ENCODE results near the gene ADAT3.

The ADAT3 gene

DNA sequence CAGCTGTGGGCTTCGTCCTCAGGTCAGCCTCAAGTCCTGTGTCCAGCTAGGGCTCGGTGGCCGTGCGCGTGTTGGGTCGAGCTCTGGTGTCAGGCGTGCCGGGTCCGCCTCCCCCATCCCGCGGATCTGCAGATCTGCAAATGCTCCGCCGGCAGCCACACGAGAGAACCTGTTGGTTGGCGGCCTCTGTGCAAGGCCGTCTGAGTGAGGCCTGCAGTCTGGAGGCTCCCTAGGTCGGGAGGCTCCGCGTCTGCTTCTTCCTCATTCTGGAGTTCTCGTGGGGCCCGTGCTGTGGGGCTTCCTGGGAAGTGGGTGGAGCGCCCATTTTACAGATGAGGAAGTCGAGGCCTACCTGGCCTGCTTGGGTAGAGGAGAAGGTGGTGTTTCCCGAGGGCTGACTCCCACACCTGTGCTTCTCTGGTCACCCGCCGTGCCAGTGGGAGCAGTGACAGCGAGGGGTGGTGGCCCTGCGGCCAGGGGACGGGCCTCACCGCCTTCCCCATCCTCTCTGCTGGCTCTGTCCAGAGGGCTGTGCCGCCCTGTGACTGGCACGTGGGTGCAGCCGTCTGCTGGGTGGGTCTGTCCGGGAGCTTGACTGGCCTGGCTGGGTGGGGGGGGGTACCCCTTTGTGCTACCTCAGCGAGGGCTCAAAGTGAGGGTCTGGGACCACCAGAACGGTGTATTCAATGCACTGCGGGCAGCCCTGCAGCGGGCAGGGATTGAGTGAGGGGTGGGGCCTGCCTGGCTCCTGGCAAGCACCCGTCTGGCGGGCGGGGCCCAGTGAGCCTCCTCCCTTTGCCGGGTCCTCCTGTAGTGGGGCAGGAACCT, 39.1 kb downstream of the ADAT3 start:
- Mint-ChIP-seq H3K36me3 (ENCODE audit: low read depth) (peaks cover 6% of the 10 kb centered on the region), H3K27me3 (no peaks in the 10 kb centered on the region), H3K9me3 (no peaks in the 10 kb centered on the region), H3K4me1 (ENCODE audit: low read depth) (peaks cover 41% of the 10 kb centered on the region), H3K4me3 (no peak overlapping the region), H3K27ac (no peak overlapping the region)

DNA sequence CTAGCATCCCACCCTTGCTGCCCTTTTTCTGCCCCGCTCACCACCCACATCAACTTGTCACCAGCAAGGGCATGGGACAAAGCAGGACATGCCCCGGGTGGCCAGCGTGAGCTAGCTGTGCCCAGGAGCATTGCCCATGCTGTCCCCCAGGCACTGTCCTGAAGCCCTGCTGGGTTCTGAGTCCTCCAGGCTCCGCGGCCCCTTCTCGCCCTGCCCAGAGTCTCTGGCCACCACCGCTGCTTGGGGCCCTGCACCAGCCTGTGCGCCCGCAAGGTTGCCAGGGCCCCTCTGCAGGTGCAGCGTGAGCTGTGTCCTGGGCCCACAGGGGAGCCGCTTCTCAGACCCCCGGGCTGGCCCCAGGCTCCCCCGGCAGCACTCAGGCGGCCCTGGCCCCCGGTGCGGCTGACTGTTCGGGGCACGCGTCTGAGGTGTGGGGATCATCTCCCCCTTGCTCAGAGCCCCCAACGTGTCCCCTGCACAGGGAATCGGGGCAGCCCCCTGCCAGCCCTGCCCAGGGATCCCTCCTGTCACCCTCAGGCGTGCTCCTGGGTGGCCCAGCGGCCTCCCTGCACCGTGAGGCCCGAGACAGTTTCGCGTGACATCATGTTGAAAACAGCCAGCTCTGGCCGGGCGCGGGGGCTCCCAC, 39.8 kb downstream of the ADAT3 start:
- Mint-ChIP-seq H3K9me3 (no peaks in the 10 kb centered on the region), H3K27me3 (no peaks in the 10 kb centered on the region), H3K4me3 (no peak overlapping the region), H3K36me3 (ENCODE audit: low read depth) (peaks cover 7% of the 10 kb centered on the region), H3K27ac (no peak overlapping the region), H3K4me1 (ENCODE audit: low read depth) (peaks cover 34% of the 10 kb centered on the region)

GRCh38 chr19:1945899-1946298, 40.7 kb downstream of the ADAT3 start:
- Mint-ChIP-seq H3K4me1 (ENCODE audit: low read depth) (peaks cover 29% of the 10 kb centered on the region), H3K4me3 (no peak overlapping the region), H3K27ac (no peak overlapping the region), H3K27me3 (no peaks in the 10 kb centered on the region), H3K36me3 (ENCODE audit: low read depth) (peaks cover 7% of the 10 kb centered on the region), H3K9me3 (no peaks in the 10 kb centered on the region)

DNA sequence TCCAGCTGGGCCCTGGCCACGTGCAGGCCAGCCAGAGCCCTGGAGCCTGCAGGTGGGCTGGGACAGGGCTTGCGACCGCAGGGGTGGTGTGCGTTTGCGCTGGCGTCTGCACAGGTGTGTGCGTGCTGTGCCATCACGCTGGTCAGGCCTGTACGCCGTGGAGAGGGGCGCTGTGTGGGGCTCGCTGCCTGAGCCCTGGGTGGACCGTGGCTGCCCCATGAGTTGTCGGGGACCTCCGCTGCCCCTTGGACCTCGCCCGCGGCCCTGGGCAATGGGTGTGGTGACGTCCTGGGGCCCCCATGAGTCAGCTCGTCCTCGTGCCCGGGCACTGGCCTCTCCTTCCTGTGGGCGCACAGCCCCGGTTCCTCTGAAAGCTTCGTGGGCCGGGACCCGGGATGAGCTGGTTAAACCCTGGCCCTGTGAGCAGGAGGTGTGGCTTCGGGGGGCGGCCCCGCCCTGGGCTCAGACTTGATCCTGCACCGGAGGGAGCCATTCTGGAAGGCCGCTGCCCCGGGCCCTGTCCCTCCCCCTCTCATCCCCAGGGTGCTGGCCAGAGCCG, 42.5 kb downstream of the ADAT3 start:
- H3K36me3 Mint-ChIP-seq (ENCODE audit: low read depth): peaks cover 7% of the 10 kb centered on the region
- peaks cover 32% of the 10 kb centered on the region for H3K4me1 Mint-ChIP-seq (ENCODE audit: low read depth)
- no peak overlapping the region for H3K4me3 Mint-ChIP-seq
- H3K27ac Mint-ChIP-seq: no peak overlapping the region
- H3K9me3 Mint-ChIP-seq: no peaks in the 10 kb centered on the region
- no peaks in the 10 kb centered on the region for H3K27me3 Mint-ChIP-seq

- Mint-ChIP-seq H3K27me3 (no peaks in the 10 kb centered on the region), H3K4me1 (ENCODE audit: low read depth) (peaks cover 16% of the 10 kb centered on the region), H3K4me3 (no peak overlapping the region), H3K9me3 (no peaks in the 10 kb centered on the region), H3K27ac (no peak overlapping the region), H3K36me3 (ENCODE audit: low read depth) (peaks cover 7% of the 10 kb centered on the region)
These were observed 44.3 kb downstream of the ADAT3 start for GRCh38 chr19:1949304-1950101.

- H3K36me3 Mint-ChIP-seq (ENCODE audit: low read depth): peaks cover 7% of the 10 kb centered on the region
- no peak overlapping the region for H3K4me3 Mint-ChIP-seq
- peaks cover 15% of the 10 kb centered on the region for H3K4me1 Mint-ChIP-seq (ENCODE audit: low read depth)
- H3K9me3 Mint-ChIP-seq: no peaks in the 10 kb centered on the region
- H3K27me3 Mint-ChIP-seq: no peaks in the 10 kb centered on the region
- H3K27ac Mint-ChIP-seq: no peak overlapping the region
These were observed 45.4 kb downstream of the ADAT3 start for GRCh38 chr19:1950640-1951039.

GRCh38 chr19:1952635-1953034, 47.4 kb downstream of the ADAT3 start:
- Mint-ChIP-seq H3K27ac (no peak overlapping the region), H3K27me3 (no peaks in the 10 kb centered on the region), H3K4me3 (no peak overlapping the region), H3K9me3 (no peaks in the 10 kb centered on the region), H3K4me1 (ENCODE audit: low read depth) (peaks cover 11% of the 10 kb centered on the region), H3K36me3 (ENCODE audit: low read depth) (peaks cover 4% of the 10 kb centered on the region)

- no peaks in the 10 kb centered on the region for H3K9me3 Mint-ChIP-seq
- H3K27ac Mint-ChIP-seq: no peak overlapping the region
- peaks cover 11% of the 10 kb centered on the region for H3K4me1 Mint-ChIP-seq (ENCODE audit: low read depth)
- H3K36me3 Mint-ChIP-seq (ENCODE audit: low read depth): peaks cover 4% of the 10 kb centered on the region
- H3K4me3 Mint-ChIP-seq: no peak overlapping the region
- H3K27me3 Mint-ChIP-seq: no peaks in the 10 kb centered on the region
These were observed 47.8 kb downstream of the ADAT3 start for GRCh38 chr19:1953037-1953436.

GRCh38 chr19:1953441-1954094, 48.4 kb downstream of the ADAT3 start:
- Mint-ChIP-seq H3K9me3 (no peaks in the 10 kb centered on the region), H3K4me3 (no peak overlapping the region), H3K36me3 (ENCODE audit: low read depth) (peaks cover 4% of the 10 kb centered on the region), H3K27ac (no peak overlapping the region), H3K27me3 (no peaks in the 10 kb centered on the region), H3K4me1 (ENCODE audit: low read depth) (peaks cover 9% of the 10 kb centered on the region)

GRCh38 chr19:1954532-1954933, 49.3 kb downstream of the ADAT3 start:
- Mint-ChIP-seq H3K4me1 (ENCODE audit: low read depth) (peaks cover 4% of the 10 kb centered on the region), H3K4me3 (no peak overlapping the region), H3K9me3 (no peaks in the 10 kb centered on the region), H3K36me3 (ENCODE audit: low read depth) (no peaks in the 10 kb centered on the region), H3K27ac (no peak overlapping the region), H3K27me3 (no peaks in the 10 kb centered on the region)

DNA sequence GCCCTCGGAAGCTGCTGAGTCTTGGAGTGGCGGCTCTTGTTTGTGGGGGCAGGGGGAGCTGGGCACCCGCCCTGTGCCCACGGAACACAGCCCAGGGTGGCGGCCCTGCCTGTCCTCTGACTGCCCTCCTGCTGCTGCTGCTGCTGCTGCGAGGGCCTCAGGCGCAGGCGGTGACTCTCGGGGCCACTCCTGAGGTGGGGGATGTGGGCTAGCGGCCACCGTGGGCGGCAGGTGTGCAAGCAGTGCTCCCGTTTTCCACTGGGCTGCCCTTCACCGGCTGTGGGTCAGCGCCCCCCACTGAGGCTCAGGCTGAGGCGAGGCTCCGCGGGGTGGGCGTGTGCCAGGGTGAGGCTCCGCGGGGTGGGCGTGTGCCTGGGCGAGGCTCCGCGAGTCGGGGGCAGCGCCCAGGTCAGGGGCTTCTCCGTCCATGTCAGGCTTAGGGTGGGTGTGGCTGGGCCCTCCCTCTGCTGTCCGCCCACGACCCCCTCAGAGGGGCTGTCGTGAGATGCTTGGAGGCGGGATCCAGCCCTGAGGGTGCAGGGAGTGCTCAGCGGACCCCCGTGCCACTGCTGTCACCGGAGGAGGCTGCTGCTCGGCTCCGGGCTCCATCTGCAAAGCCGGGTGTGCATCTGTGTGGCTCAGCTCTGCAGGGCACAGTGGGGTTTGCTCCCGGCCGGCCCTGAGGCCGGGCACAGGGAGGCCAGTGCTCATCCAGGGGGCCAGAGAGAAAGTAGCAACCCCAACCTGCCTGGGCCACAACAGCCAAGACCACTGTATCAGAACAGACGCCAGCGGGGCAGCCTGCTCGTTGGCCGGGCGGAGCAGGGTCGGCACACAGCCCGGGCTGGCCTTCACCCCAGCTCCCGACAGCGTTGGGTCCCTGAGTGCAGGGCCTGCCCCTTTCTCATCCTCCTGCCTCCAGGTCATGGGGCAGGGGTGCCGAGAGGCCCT, 50.2 kb downstream of the ADAT3 start:
- no peaks in the 10 kb centered on the region for H3K27me3 Mint-ChIP-seq
- H3K4me3 Mint-ChIP-seq: no peak overlapping the region
- H3K4me1 Mint-ChIP-seq (ENCODE audit: low read depth): peaks cover 6% of the 10 kb centered on the region
- no peaks in the 10 kb centered on the region for H3K9me3 Mint-ChIP-seq
- H3K36me3 Mint-ChIP-seq (ENCODE audit: low read depth): no peaks in the 10 kb centered on the region
- H3K27ac Mint-ChIP-seq: no peak overlapping the region

- no peak overlapping the region for H3K4me3 Mint-ChIP-seq
- peaks cover 8% of the 10 kb centered on the region for H3K4me1 Mint-ChIP-seq (ENCODE audit: low read depth)
- no peaks in the 10 kb centered on the region for H3K9me3 Mint-ChIP-seq
- H3K27me3 Mint-ChIP-seq: no peaks in the 10 kb centered on the region
- no peak overlapping the region for H3K27ac Mint-ChIP-seq
- no peaks in the 10 kb centered on the region for H3K36me3 Mint-ChIP-seq (ENCODE audit: low read depth)
These were observed 50.9 kb downstream of the ADAT3 start for GRCh38 chr19:1956122-1956494.

- no peak overlapping the region for H3K4me3 Mint-ChIP-seq
- H3K27ac Mint-ChIP-seq: no peak overlapping the region
- H3K9me3 Mint-ChIP-seq: no peaks in the 10 kb centered on the region
- no peaks in the 10 kb centered on the region for H3K27me3 Mint-ChIP-seq
- H3K4me1 Mint-ChIP-seq (ENCODE audit: low read depth): peaks cover 6% of the 10 kb centered on the region
- no peaks in the 10 kb centered on the region for H3K36me3 Mint-ChIP-seq (ENCODE audit: low read depth)
These were observed 51.8 kb downstream of the ADAT3 start for GRCh38 chr19:1956868-1957492.

All from stimulated activated naive CD8-positive, alpha-beta T cell treated with anti-CD3 and anti-CD28 coated beads, Interleukin-15, Interleukin-2, amounts not matched to agents 100 ng/mL and 50 ng/mL, for 24 hours (primary cell).